Measurements from ENCODE around the gene PTGFRN.
A peak's percentile ranks its signal among the peaks of the same experiment; 100 is the strongest.

PTGFRN gene

DNA sequence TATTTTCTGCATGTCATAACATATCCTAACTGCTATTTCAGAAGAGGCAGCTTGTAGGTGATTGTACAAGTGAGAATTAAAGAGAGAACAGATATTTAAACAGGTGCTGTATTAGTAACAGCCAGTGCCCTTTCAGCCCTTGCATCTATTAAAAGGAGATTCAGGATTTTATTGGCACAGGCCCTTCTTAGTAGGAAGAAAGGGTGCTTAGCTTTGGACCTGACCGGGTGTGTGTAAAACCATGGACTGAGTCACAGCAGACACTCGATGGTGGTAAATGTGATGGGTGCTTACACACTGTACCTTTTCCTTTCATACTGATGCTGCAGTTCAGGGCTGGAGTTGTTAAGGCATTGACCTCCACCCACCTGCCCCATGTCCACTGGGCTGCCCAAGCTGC, 79.2 kb downstream of the PTGFRN start:
- WGBS, 2 donors (ENCODE audit: extremely low coverage in 2 of 2, insufficient read length in 2 of 2, insufficient replicate concordance in 1 of 2): no CpG with 5 or more reads among the region's 2 CpGs
- no peak overlapping the region for H4K8ac ChIP-seq (ENCODE audit: low read depth, low read length)
- no peak overlapping the region for H2BK12ac ChIP-seq (ENCODE audit: low read length)
- no peak for DNase-seq (ENCODE audit: low spot score)
- H3K4me1 ChIP-seq (ENCODE audit: control insufficient read depth in 2 of 2, insufficient read depth in 1 of 2, low read depth in 1 of 2, low read length in 2 of 2): peaks cover 0 to 4% of the 10 kb centered on the region in 2 donors
- H2AK5ac ChIP-seq (ENCODE audit: low read depth, low read length): no peak overlapping the region
- H3K9ac ChIP-seq (ENCODE audit: low read depth, low read length, poor library complexity): no peak overlapping the region
- H3K14ac ChIP-seq (ENCODE audit: low read length): no peak overlapping the region
- H3K23ac ChIP-seq (ENCODE audit: low read depth, low read length, poor library complexity): peak overlapping the region; percentile 35
- H3K4ac ChIP-seq (ENCODE audit: low read length): no peak overlapping the region
- no peak overlapping the region for H3K18ac ChIP-seq (ENCODE audit: low read length)
- H3K4me3 ChIP-seq (ENCODE audit: low read length in 2 of 2): no peak overlapping the region
- no peak overlapping the region for H3K4me2 ChIP-seq (ENCODE audit: insufficient read depth, low read length, poor library complexity, severe bottlenecking)
- H2AFZ ChIP-seq (ENCODE audit: low read length): no peak overlapping the region
- no peak overlapping the region for H3K27ac ChIP-seq (replicated peaks; ENCODE audit: low read length)
- no peak overlapping the region for H2BK15ac ChIP-seq (ENCODE audit: low read length)
- H3K79me1 ChIP-seq (ENCODE audit: low read depth, low read length): no peaks in the 10 kb centered on the region
- no peak overlapping the region for H4K91ac ChIP-seq (ENCODE audit: low read depth, low read length, poor library complexity)
- H3K27me3 ChIP-seq (ENCODE audit: control insufficient read depth in 3 of 3, insufficient read depth in 3 of 3, low read depth in 1 of 3, low read length in 3 of 3): no peaks in the 10 kb centered on the region
- H2BK120ac ChIP-seq (ENCODE audit: low read depth, low read length): no peak overlapping the region
- H3K36me3 ChIP-seq (replicated peaks in 1 of 2; ENCODE audit: control insufficient read depth in 2 of 2, insufficient read depth in 2 of 2, low read length in 2 of 2): peaks cover 2 to 69% of the 10 kb centered on the region in 2 donors
- peaks cover 2 to 10% of the 10 kb centered on the region in 2 donors for H3K9me3 ChIP-seq (replicated peaks in 1 of 2; ENCODE audit: control insufficient read depth in 2 of 2, insufficient read depth in 1 of 2, low read depth in 1 of 2, low read length in 2 of 2)
- H2BK5ac ChIP-seq (ENCODE audit: low read length): no peak overlapping the region

DNA sequence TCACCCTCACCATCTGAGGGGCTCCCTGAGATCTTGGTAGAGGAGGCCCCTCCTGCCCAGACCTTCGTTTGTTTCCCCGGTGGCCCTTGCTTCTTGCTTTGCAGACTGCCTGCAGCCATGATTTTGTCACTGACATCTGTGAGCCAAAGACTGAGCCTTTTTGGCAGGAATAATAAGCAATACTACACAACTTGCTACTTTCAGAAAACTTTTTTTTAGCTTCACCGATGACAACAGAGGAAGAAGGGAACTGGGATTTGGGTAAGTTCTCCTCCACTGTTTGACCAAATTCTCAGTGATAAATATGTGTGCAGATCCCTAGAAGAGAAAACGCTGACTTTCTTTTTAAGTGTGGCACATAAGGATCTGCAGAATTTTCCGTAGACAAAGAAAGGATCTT, 80.1 kb downstream of the PTGFRN start:
- H3K18ac ChIP-seq (ENCODE audit: low read length): no peak overlapping the region
- H3K27me3 ChIP-seq (ENCODE audit: control insufficient read depth in 3 of 3, insufficient read depth in 3 of 3, low read depth in 1 of 3, low read length in 3 of 3): no peaks in the 10 kb centered on the region
- no peak overlapping the region for H2BK120ac ChIP-seq (ENCODE audit: low read depth, low read length)
- H2AFZ ChIP-seq (ENCODE audit: low read length): no peak overlapping the region
- H3K4me2 ChIP-seq (ENCODE audit: insufficient read depth, low read length, poor library complexity, severe bottlenecking): no peak overlapping the region
- no peak overlapping the region for H3K4ac ChIP-seq (ENCODE audit: low read length)
- WGBS, 2 donors (ENCODE audit: extremely low coverage in 2 of 2, insufficient read length in 2 of 2, insufficient replicate concordance in 1 of 2): no CpG with 5 or more reads among the region's 5 CpGs
- H2AK5ac ChIP-seq (ENCODE audit: low read depth, low read length): no peak overlapping the region
- H3K4me1 ChIP-seq (ENCODE audit: control insufficient read depth in 2 of 2, insufficient read depth in 1 of 2, low read depth in 1 of 2, low read length in 2 of 2): peaks cover 0 to 4% of the 10 kb centered on the region in 2 donors
- H2BK12ac ChIP-seq (ENCODE audit: low read length): no peak overlapping the region
- H3K9me3 ChIP-seq (replicated peaks in 1 of 2; ENCODE audit: control insufficient read depth in 2 of 2, insufficient read depth in 1 of 2, low read depth in 1 of 2, low read length in 2 of 2): peaks cover 2 to 10% of the 10 kb centered on the region in 2 donors
- H3K27ac ChIP-seq (replicated peaks; ENCODE audit: low read length): no peak overlapping the region
- no peaks in the 10 kb centered on the region for H3K79me1 ChIP-seq (ENCODE audit: low read depth, low read length)
- no peak overlapping the region for H4K91ac ChIP-seq (ENCODE audit: low read depth, low read length, poor library complexity)
- no peak overlapping the region for H3K9ac ChIP-seq (ENCODE audit: low read depth, low read length, poor library complexity)
- no peak overlapping the region for H4K8ac ChIP-seq (ENCODE audit: low read depth, low read length)
- H3K23ac ChIP-seq (ENCODE audit: low read depth, low read length, poor library complexity): no peak overlapping the region
- H3K14ac ChIP-seq (ENCODE audit: low read length): no peak overlapping the region
- H3K4me3 ChIP-seq (ENCODE audit: low read length in 2 of 2): no peak overlapping the region
- peaks cover 0 to 62% of the 10 kb centered on the region in 2 donors for H3K36me3 ChIP-seq (replicated peaks in 1 of 2; ENCODE audit: control insufficient read depth in 2 of 2, insufficient read depth in 2 of 2, low read length in 2 of 2)
- DNase-seq (ENCODE audit: low spot score): no peak
- no peak overlapping the region for H2BK15ac ChIP-seq (ENCODE audit: low read length)
- no peak overlapping the region for H2BK5ac ChIP-seq (ENCODE audit: low read length)

DNA sequence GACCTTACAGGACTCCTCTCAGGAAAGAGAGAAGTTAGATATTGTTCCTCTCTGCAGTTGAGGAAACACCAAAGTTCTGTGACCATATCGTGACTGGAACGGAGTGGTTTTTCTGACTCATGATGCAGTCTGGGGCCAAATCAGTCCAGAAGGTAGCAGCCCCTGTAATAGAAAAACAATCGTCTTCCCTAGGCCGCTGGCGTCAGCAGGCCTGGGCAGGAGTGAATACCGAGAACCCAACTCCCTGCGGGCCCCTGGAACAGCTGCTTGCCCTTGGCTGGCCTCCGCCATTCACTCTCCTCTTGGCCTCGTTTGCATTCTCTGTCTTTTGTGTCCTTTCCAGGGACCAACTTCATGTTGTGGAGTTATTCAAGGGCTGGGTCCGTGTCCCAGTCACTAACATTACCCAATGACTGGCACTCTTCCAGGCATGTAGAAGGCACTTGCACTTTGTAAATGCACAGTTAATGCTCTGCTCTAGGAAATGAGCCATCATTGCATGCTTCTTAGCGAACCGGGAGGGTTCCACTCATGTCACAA, 81.0 kb downstream of the PTGFRN start:
- no peak overlapping the region for H3K9ac ChIP-seq (ENCODE audit: low read depth, low read length, poor library complexity)
- no peak overlapping the region for H3K27ac ChIP-seq (replicated peaks; ENCODE audit: low read length)
- no peak overlapping the region for H3K4ac ChIP-seq (ENCODE audit: low read length)
- H2BK5ac ChIP-seq (ENCODE audit: low read length): no peak overlapping the region
- no peaks in the 10 kb centered on the region for H3K27me3 ChIP-seq (ENCODE audit: control insufficient read depth in 3 of 3, insufficient read depth in 3 of 3, low read depth in 1 of 3, low read length in 3 of 3)
- no CpG with 5 or more reads among the region's 12 CpGs for WGBS, 2 donors (ENCODE audit: extremely low coverage in 2 of 2, insufficient read length in 2 of 2, insufficient replicate concordance in 1 of 2)
- no peak overlapping the region for H2AK5ac ChIP-seq (ENCODE audit: low read depth, low read length)
- no peak overlapping the region for H2BK15ac ChIP-seq (ENCODE audit: low read length)
- H3K79me1 ChIP-seq (ENCODE audit: low read depth, low read length): no peaks in the 10 kb centered on the region
- DNase-seq (ENCODE audit: low spot score): no peak
- H3K4me2 ChIP-seq (ENCODE audit: insufficient read depth, low read length, poor library complexity, severe bottlenecking): no peak overlapping the region
- no peak overlapping the region for H3K14ac ChIP-seq (ENCODE audit: low read length)
- H2AFZ ChIP-seq (ENCODE audit: low read length): no peak overlapping the region
- H2BK120ac ChIP-seq (ENCODE audit: low read depth, low read length): no peak overlapping the region
- no peak overlapping the region for H2BK12ac ChIP-seq (ENCODE audit: low read length)
- H3K23ac ChIP-seq (ENCODE audit: low read depth, low read length, poor library complexity): no peak overlapping the region
- H4K8ac ChIP-seq (ENCODE audit: low read depth, low read length): no peak overlapping the region
- peaks cover 0 to 59% of the 10 kb centered on the region in 2 donors for H3K36me3 ChIP-seq (replicated peaks in 1 of 2; ENCODE audit: control insufficient read depth in 2 of 2, insufficient read depth in 2 of 2, low read length in 2 of 2)
- no peak overlapping the region for H3K4me3 ChIP-seq (ENCODE audit: low read length in 2 of 2)
- peaks cover 2 to 10% of the 10 kb centered on the region in 2 donors for H3K9me3 ChIP-seq (replicated peaks in 1 of 2; ENCODE audit: control insufficient read depth in 2 of 2, insufficient read depth in 1 of 2, low read depth in 1 of 2, low read length in 2 of 2)
- H3K18ac ChIP-seq (ENCODE audit: low read length): no peak overlapping the region
- no peak overlapping the region for H4K91ac ChIP-seq (ENCODE audit: low read depth, low read length, poor library complexity)
- peaks cover 0 to 4% of the 10 kb centered on the region in 2 donors for H3K4me1 ChIP-seq (ENCODE audit: control insufficient read depth in 2 of 2, insufficient read depth in 1 of 2, low read depth in 1 of 2, low read length in 2 of 2)

DNA sequence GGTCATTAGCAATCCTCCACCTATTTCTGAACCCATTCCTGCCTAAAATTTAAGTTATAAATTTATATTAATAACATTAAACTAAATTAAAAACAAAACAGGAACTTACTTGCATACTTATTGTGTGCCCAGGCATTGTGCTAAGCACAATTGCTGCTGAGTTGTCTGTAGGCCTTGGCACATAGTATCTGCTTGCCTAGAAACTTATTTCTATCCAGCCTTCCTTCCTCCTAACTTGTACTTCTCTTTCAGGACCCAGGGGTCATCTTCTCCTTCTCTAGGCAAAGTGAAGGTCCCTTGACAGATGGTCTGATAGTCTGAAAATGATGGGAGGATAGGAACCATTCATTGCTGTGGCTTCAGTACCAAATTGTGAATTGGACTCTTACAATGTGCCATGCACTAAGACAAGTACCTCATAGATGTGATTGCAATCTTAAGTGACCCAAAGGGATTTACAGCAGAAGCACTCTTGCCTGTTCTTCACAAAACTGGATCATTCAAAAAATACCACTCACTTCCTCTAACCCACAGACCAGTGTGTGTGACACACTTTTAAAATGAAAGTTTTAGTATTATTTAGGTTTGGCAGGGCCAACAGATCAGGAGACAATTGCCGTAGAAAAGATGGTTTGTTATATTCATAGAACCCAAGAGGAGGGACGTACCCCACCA, 81.6 kb downstream of the PTGFRN start:
- Histone ChIP-seq H2AFZ (ENCODE audit: low read length) (no peak overlapping the region), H4K8ac (ENCODE audit: low read depth, low read length) (no peak overlapping the region), H3K4me1 (ENCODE audit: control insufficient read depth in 2 of 2, insufficient read depth in 1 of 2, low read depth in 1 of 2, low read length in 2 of 2) (peaks cover 0 to 4% of the 10 kb centered on the region in 2 donors), H2AK5ac (ENCODE audit: low read depth, low read length) (no peak overlapping the region), H2BK15ac (ENCODE audit: low read length) (no peak overlapping the region), H3K9me3 (replicated peaks in 1 of 2; ENCODE audit: control insufficient read depth in 2 of 2, insufficient read depth in 1 of 2, low read depth in 1 of 2, low read length in 2 of 2) (peaks cover 2 to 10% of the 10 kb centered on the region in 2 donors), H4K91ac (ENCODE audit: low read depth, low read length, poor library complexity) (no peak overlapping the region), H3K27ac (replicated peaks; ENCODE audit: low read length) (no peak overlapping the region), H3K23ac (ENCODE audit: low read depth, low read length, poor library complexity) (no peak overlapping the region), H3K4me2 (ENCODE audit: insufficient read depth, low read length, poor library complexity, severe bottlenecking) (no peak overlapping the region), H3K9ac (ENCODE audit: low read depth, low read length, poor library complexity) (no peak overlapping the region), H3K79me1 (ENCODE audit: low read depth, low read length) (no peaks in the 10 kb centered on the region), H3K4me3 (ENCODE audit: low read length in 2 of 2) (no peak overlapping the region), H3K27me3 (ENCODE audit: control insufficient read depth in 3 of 3, insufficient read depth in 3 of 3, low read depth in 1 of 3, low read length in 3 of 3) (no peaks in the 10 kb centered on the region), H2BK12ac (ENCODE audit: low read length) (no peak overlapping the region), H3K4ac (ENCODE audit: low read length) (no peak overlapping the region), H2BK120ac (ENCODE audit: low read depth, low read length) (no peak overlapping the region), H3K36me3 (replicated peaks in 1 of 2; ENCODE audit: control insufficient read depth in 2 of 2, insufficient read depth in 2 of 2, low read length in 2 of 2) (peaks cover 0 to 53% of the 10 kb centered on the region in 2 donors), H3K18ac (ENCODE audit: low read length) (no peak overlapping the region), H3K14ac (ENCODE audit: low read length) (no peak overlapping the region), H2BK5ac (ENCODE audit: low read length) (no peak overlapping the region)
- no CpG with 5 or more reads among the region's 2 CpGs for WGBS, 2 donors (ENCODE audit: extremely low coverage in 2 of 2, insufficient read length in 2 of 2, insufficient replicate concordance in 1 of 2)
- DNase-seq (ENCODE audit: low spot score): no peak

All from neuronal stem cell (in vitro differentiated cells).